Astrocyte (in vitro differentiated cells and primary cell): Measurements from ENCODE around the gene IL19.

ENCODE experiments used
- CTCF ChIP-seq: IDR thresholded peaks from 2 replicates; pipeline ENCODE4 v1.5.1; 2011; ENCODE audit warnings: low read depth, mild to moderate bottlenecking, inconsistent platforms, low read length, moderate library complexity; ENCODE audit not compliant: insufficient read depth
- EZH2 ChIP-seq: IDR thresholded peaks from 2 replicates; pipeline ENCODE4 v1.6.1; 2012; ENCODE audit warnings: mild to moderate bottlenecking, low read length, inconsistent platforms; ENCODE audit not compliant: insufficient read depth

GRCh38 chr1:206854401-206855129 lies 84.0 kb downstream of the IL19 start:
- TF ChIP-seq CTCF: no peak
- TF ChIP-seq EZH2: no peak
